ENCODE data around the gene MAP3K7. TPM values are rescaled to one million over a fixed set of nuclear protein-coding genes. Genes with fewer than 3 reads are reported as not detected.

Gene MAP3K7
- total RNA-seq, 2 donors from 2014 or later = 40.1 to 50.9 TPM

- Mint-ChIP-seq H3K27ac (no peak overlapping the region), H3K27me3 (ENCODE audit: insufficient read depth) (peaks cover 4% of the 10 kb centered on the region), H3K4me1 (peaks cover 17% of the 10 kb centered on the region), H3K4me3 (no peak overlapping the region), H3K9me3 (no peaks in the 10 kb centered on the region), H3K36me3 (ENCODE audit: low read depth) (no peaks in the 10 kb centered on the region)
- H3K9me3 ChIP-seq (ENCODE audit: control insufficient read depth, low read length) = no peaks in the 10 kb centered on the region
- H3K4me3 ChIP-seq (ENCODE audit: low read length) = no peak overlapping the region
- H3K9ac ChIP-seq (ENCODE audit: extremely low read depth, low read length, poor library complexity, severe bottlenecking) = no peak overlapping the region
- no peak for TF ChIP-seq CTCF (conservative IDR thresholded peaks at IDR 0.05)
- DNase-seq = no peak
- 92 to 100% methylated on average over 2 to 4 of the region's 4 CpGs for WGBS, 2 experiments (ENCODE audit: insufficient coverage in 1 of 2, insufficient read length in 1 of 2)
- no peaks in the 10 kb centered on the region for H3K36me3 ChIP-seq (ENCODE audit: control insufficient read depth, insufficient read depth, low read length)
- H3K27me3 ChIP-seq (ENCODE audit: control insufficient read depth, insufficient read depth, low read length, poor library complexity, severe bottlenecking) = no peaks in the 10 kb centered on the region
- peaks cover 4% of the 10 kb centered on the region for H3K4me1 ChIP-seq (ENCODE audit: control insufficient read depth, insufficient read depth, low read length)
- no peak overlapping the region for H3K27ac ChIP-seq (ENCODE audit: low read depth, low read length)
Measured at GRCh38 chr6:90463874-90464273, 123.0 kb downstream of the MAP3K7 start.

Data from endodermal cell (in vitro differentiated cells).